HCT116 (cell line): ENCODE data around the gene SNX25. TPM values are rescaled to one million over a fixed set of nuclear protein-coding genes. Genes with fewer than 3 reads are reported as not detected.

Source experiments
- ATAC-seq: fragments of 200-7000 bp; cut with Tn5 transposase; 2 replicates; pipeline ENCODE4 v1.9.1; 2020; ENCODE audit warnings: mild to moderate bottlenecking, moderate library complexity
- BruUV-seq: library from RNA; stranded (reverse); fragments of 400-500 nt; replicated peaks from 2 replicates; lab custom pipeline; 2021; lab: Mats Ljungman, UMichigan
- CTCF ChIA-PET: fragments of 300-600 bp; sonication (Branson Sonifier 250); formaldehyde crosslinking; loops from one replicate; lab custom pipeline; 2021; ENCODE audit warnings: antibody characterized with exemption; lab: Charles Lee
- POLR2A ChIA-PET: fragments of 300-600, 350-600 bp; sonication (Branson Sonifier 250); formaldehyde crosslinking; loops from one replicate; lab custom pipeline; 2021; ENCODE audit warnings: antibody characterized with exemption; lab: Charles Lee
- RAD21 ChIA-PET, 2 experiments: fragments of 300-600 bp; sonication (Branson Sonifier 250); formaldehyde crosslinking; loops; one replicate each; lab custom pipeline; 2023; ENCODE audit warnings: low total read pairs in 2 of 2; ENCODE audit not compliant: uncharacterized antibody in 2 of 2, unreplicated experiment in 2 of 2, low non-redundant PET in 1 of 2; lab: Charles Lee
- DNase-seq: peaks from one replicate; pipeline ENCODE4 v3.0.0-alpha.2; 2010; ENCODE audit warnings: low read depth, low spot score
- H2AFZ ChIP-seq: fragments of 200-600 bp; shearing (Covaris generic), sonication (generic); 2 replicates; pipeline ENCODE4 v1.6.1; 2017; ENCODE audit warnings: low read depth, mixed run types, mixed read lengths, antibody characterized with exemption, low read length; ENCODE audit not compliant: poor library complexity, severe bottlenecking
- H3K27ac ChIP-seq: 2 replicates; pipeline ENCODE4 v1.5.1; 2012; ENCODE audit warnings: low read depth, low read length
- H3K27me3 ChIP-seq: fragments of 200-600 bp; sonication (generic); 2 replicates; pipeline ENCODE4 v1.6.1; 2016; ENCODE audit warnings: mixed run types, low read length, mixed read lengths; ENCODE audit not compliant: insufficient read depth
- H3K36me3 ChIP-seq, 2 experiments: fragments of 200-500 bp in 1 of 2; fragments of 200-600 bp in 1 of 2; sonication (Bioruptor generic) in 1 of 2; sonication (generic) in 1 of 2; 2 replicates each; pipeline versions ENCODE4 v1.5.1 to v1.6.1; 2014 to 2016; ENCODE audit warnings: low read length in 2 of 2, inconsistent platforms in 1 of 2, mixed read lengths in 1 of 2, mixed run types in 1 of 2; ENCODE audit not compliant: insufficient read depth in 2 of 2, control insufficient read depth in 1 of 2
- H3K4me1 ChIP-seq, 2 experiments: fragments of 200-600 bp in 1 of 2; sonication (generic) in 1 of 2; 2 replicates each; pipeline versions ENCODE4 v1.5.1 to v1.6.1; 2012 to 2017; ENCODE audit warnings: low read length in 2 of 2, inconsistent platforms in 1 of 2, mild to moderate bottlenecking in 1 of 2, mixed read lengths in 1 of 2, mixed run types in 1 of 2, moderate library complexity in 1 of 2; ENCODE audit not compliant: insufficient read depth in 2 of 2, control insufficient read depth in 1 of 2
- H3K4me2 ChIP-seq: fragments of 200-600 bp; sonication (generic); 2 replicates; pipeline ENCODE4 v1.6.1; 2017; ENCODE audit warnings: mixed run types, low read length, mixed read lengths
- H3K4me3 ChIP-seq, 2 experiments: fragments of 200-600 bp in 1 of 2; sonication (generic) in 1 of 2; replicated peaks in 1 of 2; 2 replicates each; pipeline ENCODE4 v1.5.1; 2011 to 2016; ENCODE audit warnings: low read length in 2 of 2, control low read depth in 1 of 2, low read depth in 1 of 2, mild to moderate bottlenecking in 1 of 2, mixed read lengths in 1 of 2, mixed run types in 1 of 2
- H3K79me2 ChIP-seq: fragments of 200-600 bp; sonication (generic); 2 replicates; pipeline ENCODE4 v1.6.1; 2017; ENCODE audit warnings: mild to moderate bottlenecking, mixed run types, low read length, moderate library complexity, mixed read lengths; ENCODE audit not compliant: insufficient read depth
- H3K9ac ChIP-seq: fragments of 200-600 bp; sonication (generic); 2 replicates; pipeline ENCODE4 v1.6.1; 2016; ENCODE audit warnings: low read length, mixed read lengths
- H3K9me2 ChIP-seq: fragments of 200-600 bp; sonication (generic), shearing (Covaris generic); 2 replicates; pipeline ENCODE4 v1.6.1; 2017; ENCODE audit warnings: mixed run types, mild to moderate bottlenecking, moderate library complexity; ENCODE audit not compliant: insufficient read depth
- H3K9me3 ChIP-seq, 2 experiments: fragments of 200-500 bp in 1 of 2; fragments of 200-600 bp in 1 of 2; sonication (Bioruptor generic) in 1 of 2; sonication (generic) in 1 of 2; 2 replicates each; pipeline ENCODE4 v1.6.1; 2014 to 2017; ENCODE audit warnings: low read length in 2 of 2, mixed read lengths in 2 of 2, inconsistent platforms in 1 of 2, low read depth in 1 of 2, mild to moderate bottlenecking in 1 of 2, mixed run types in 1 of 2, moderate library complexity in 1 of 2; ENCODE audit not compliant: control insufficient read depth in 1 of 2, insufficient read depth in 1 of 2
- H4K20me1 ChIP-seq: fragments of 200-600 bp; sonication (generic), shearing (Covaris generic); 2 replicates; pipeline ENCODE4 v1.6.1; 2017; ENCODE audit warnings: mixed run types, mild to moderate bottlenecking, moderate library complexity; ENCODE audit not compliant: insufficient read depth
- ATF3 ChIP-seq: IDR thresholded peaks from 2 replicates; pipeline ENCODE4 v1.6.1; 2012
- CTCF ChIP-seq, 3 experiments: fragments of 200-600 bp in 1 of 3; sonication (generic) in 1 of 3; IDR thresholded peaks in 2 of 3; conservative IDR thresholded peaks in 1 of 3; 2 replicates each; pipeline ENCODE4 v1.5.1; 2012 to 2017; ENCODE audit warnings: low read depth in 2 of 3, low read length in 2 of 3, antibody characterized with exemption in 1 of 3, borderline replicate concordance in 1 of 3, control low read depth in 1 of 3, mild to moderate bottlenecking in 1 of 3, mixed read lengths in 1 of 3, mixed run types in 1 of 3, moderate library complexity in 1 of 3; ENCODE audit not compliant: insufficient read depth in 1 of 3
- POLR2A ChIP-seq: IDR thresholded peaks from 2 replicates; pipeline ENCODE4 v1.7.0; 2011; ENCODE audit warnings: borderline replicate concordance; ENCODE audit not compliant: insufficient read depth, insufficient read length; ENCODE audit errors: extremely low read depth
- POLR2AphosphoS5 ChIP-seq: IDR thresholded peaks from 2 replicates; pipeline ENCODE4 v1.6.1; 2011; ENCODE audit warnings: mild to moderate bottlenecking, low read depth, low read length, moderate library complexity
- REST ChIP-seq: IDR thresholded peaks from 2 replicates; pipeline ENCODE4 v1.6.1; 2012; ENCODE audit warnings: low read depth
- SIN3A ChIP-seq: IDR thresholded peaks from 2 replicates; pipeline ENCODE4 v1.6.1; 2012; ENCODE audit warnings: low read depth
- TCF7L2 ChIP-seq: IDR thresholded peaks from 2 replicates; pipeline ENCODE4 v1.7.0; 2011; ENCODE audit warnings: borderline replicate concordance, inconsistent platforms; ENCODE audit not compliant: insufficient read depth, insufficient read length; ENCODE audit errors: extremely low read depth
- ZBTB33 ChIP-seq: IDR thresholded peaks from 2 replicates; pipeline ENCODE4 v1.6.1; 2011; ENCODE audit warnings: mild to moderate bottlenecking, low read length, moderate library complexity; ENCODE audit not compliant: insufficient replicate concordance; ENCODE audit errors: extremely low read depth
- ZFX ChIP-seq: fragments of 450-650 bp; IDR thresholded peaks from 2 replicates; pipeline ENCODE4 v1.6.1; 2017
- ZNF274 ChIP-seq: fragments of 200-500 bp; sonication (Bioruptor generic); IDR thresholded peaks from 2 replicates; pipeline ENCODE4 v1.6.1; 2014; ENCODE audit warnings: mild to moderate bottlenecking, low read depth, low read length, inconsistent platforms
- intact Hi-C: fragments of 100-400 bp; cut with micrococcal nuclease; formaldehyde crosslinking; loops from 2 replicates; pipeline ENCODE4 v1.10.0; 2022
- total RNA-seq: library from RNA; stranded (reverse); gene quantifications from one replicate; pipeline ENCODE4 v1.2.1, GENCODE V29; 2021; ENCODE audit not compliant: unreplicated experiment

Gene SNX25
- total RNA-seq, 1 experiment from 2014 or later, result 20.9 TPM

- H3K36me3 ChIP-seq, result no peaks in the 10 kb centered on the region; a peak in 1 of 4 replicates
- TF ChIP-seq ATF3 (no peak), ZBTB33 (no peak), ZFX (no peak)
- no peaks in the 10 kb centered on the region for H3K9me3 ChIP-seq
- CTCF ChIA-PET, result no interaction called here
- RAD21 ChIA-PET, result no interaction called here
- H3K27me3 ChIP-seq, result no peaks in the 10 kb centered on the region
- POLR2A ChIA-PET, result no interaction called here
- H3K27ac ChIP-seq, result no peak overlapping the region
- DNase-seq (no peak), ATAC-seq (no peak)
- intact Hi-C loops, result no loop called here
- H3K4me1 ChIP-seq, result no peaks in the 10 kb centered on the region
- BruUV-seq, result no TSS peak
- H3K9ac ChIP-seq, result no peak overlapping the region
- H2AFZ ChIP-seq, result no peak overlapping the region
- H3K79me2 ChIP-seq, result no peaks in the 10 kb centered on the region
- no peaks in the 10 kb centered on the region for H4K20me1 ChIP-seq
- no peak overlapping the region for H3K4me3 ChIP-seq
- no peaks in the 10 kb centered on the region for H3K9me2 ChIP-seq
- no peak overlapping the region for H3K4me2 ChIP-seq
These were observed 161.0 kb downstream of the SNX25 start for GRCh38 chr4:185370268-185370949.

- ChIA-PET CTCF (no interaction called here), RAD21 (no interaction called here), POLR2A (no interaction called here)
- no peaks in the 10 kb centered on the region; a peak in 1 of 4 replicates for H3K36me3 ChIP-seq
- intact Hi-C loops, result no loop called here
- TF ChIP-seq CTCF (IDR thresholded peaks at IDR 0.05 in 2 of 3, conservative IDR thresholded peaks at IDR 0.05 in 1 of 3; ENCODE audit: borderline replicate concordance in 1 of 3, insufficient read depth in 1 of 3, low read depth in 2 of 3, low read length in 2 of 3), result no peak
- no peak for TF ChIP-seq POLR2A
- TF ChIP-seq POLR2AphosphoS5, result no peak
- TF ChIP-seq REST, result no peak
- TF ChIP-seq ZNF274, result no peak
- no peak for TF ChIP-seq TCF7L2
- TF ChIP-seq SIN3A, result no peak
- no peaks in the 10 kb centered on the region for H3K4me1 ChIP-seq
- ATAC-seq (no peak), DNase-seq (no peak)
- BruUV-seq, result no TSS peak
- no peak overlapping the region for H3K4me3 ChIP-seq
- H2AFZ ChIP-seq, result no peak overlapping the region
- no peaks in the 10 kb centered on the region for H3K27me3 ChIP-seq
- no peaks in the 10 kb centered on the region for H4K20me1 ChIP-seq
- H3K9ac ChIP-seq, result no peak overlapping the region
- no peak overlapping the region for H3K4me2 ChIP-seq
- no peaks in the 10 kb centered on the region for H3K9me2 ChIP-seq
- H3K79me2 ChIP-seq, result no peaks in the 10 kb centered on the region
- no peak overlapping the region for H3K27ac ChIP-seq
- H3K9me3 ChIP-seq, result no peaks in the 10 kb centered on the region
These were observed 162.3 kb downstream of the SNX25 start for GRCh38 chr4:185371702-185372101.
